Measurements from ENCODE around the gene HECTD4. TPM values are rescaled to one million over a fixed set of nuclear protein-coding genes. Genes with fewer than 3 reads are reported as not detected.
"Not testable (repeated sequence)": the region's sequence is repeated elsewhere in the genome, so short reads cannot be mapped to it uniquely, and the experiment has no call there.

Gene HECTD4
- total RNA-seq, 4 donors from 2014 or later, result 53.7 to 168 (median 62.9) TPM

DNA sequence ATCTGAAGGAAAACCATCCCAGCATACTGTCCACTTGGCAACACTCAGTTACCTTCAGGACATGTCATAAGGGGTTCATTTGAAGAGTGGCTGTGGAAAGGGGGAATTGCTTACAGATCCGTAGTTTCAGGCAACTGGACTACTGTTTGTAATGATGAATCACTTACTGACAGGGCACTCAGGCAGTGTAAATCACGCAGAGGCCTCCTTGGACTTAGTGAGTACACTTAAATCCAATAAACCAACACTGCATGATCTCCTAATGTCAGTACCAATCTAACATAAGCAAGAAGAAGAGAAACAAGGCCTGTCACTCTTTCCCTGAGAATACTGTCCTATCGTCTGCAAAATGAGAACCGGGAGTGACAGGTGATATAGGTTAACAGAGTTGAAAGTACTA, 152.1 kb downstream of the HECTD4 start:
- no peak for DNase-seq (ENCODE audit: low spot score in 2 of 2)
- Histone ChIP-seq H3K36me3 (peaks cover 97% of the 10 kb centered on the region), H3K4me1 (no peaks in the 10 kb centered on the region), H3K27me3 (no peaks in the 10 kb centered on the region), H3K9me3 (no peaks in the 10 kb centered on the region), H3K4me3 (no peak overlapping the region), H3K27ac (no peak overlapping the region)
- 82% methylated on average over 4 of the region's 4 CpGs for WGBS
- no peak for TF ChIP-seq POLR2A (IDR thresholded peaks at IDR 0.05)
- TF ChIP-seq, protein P1, sequence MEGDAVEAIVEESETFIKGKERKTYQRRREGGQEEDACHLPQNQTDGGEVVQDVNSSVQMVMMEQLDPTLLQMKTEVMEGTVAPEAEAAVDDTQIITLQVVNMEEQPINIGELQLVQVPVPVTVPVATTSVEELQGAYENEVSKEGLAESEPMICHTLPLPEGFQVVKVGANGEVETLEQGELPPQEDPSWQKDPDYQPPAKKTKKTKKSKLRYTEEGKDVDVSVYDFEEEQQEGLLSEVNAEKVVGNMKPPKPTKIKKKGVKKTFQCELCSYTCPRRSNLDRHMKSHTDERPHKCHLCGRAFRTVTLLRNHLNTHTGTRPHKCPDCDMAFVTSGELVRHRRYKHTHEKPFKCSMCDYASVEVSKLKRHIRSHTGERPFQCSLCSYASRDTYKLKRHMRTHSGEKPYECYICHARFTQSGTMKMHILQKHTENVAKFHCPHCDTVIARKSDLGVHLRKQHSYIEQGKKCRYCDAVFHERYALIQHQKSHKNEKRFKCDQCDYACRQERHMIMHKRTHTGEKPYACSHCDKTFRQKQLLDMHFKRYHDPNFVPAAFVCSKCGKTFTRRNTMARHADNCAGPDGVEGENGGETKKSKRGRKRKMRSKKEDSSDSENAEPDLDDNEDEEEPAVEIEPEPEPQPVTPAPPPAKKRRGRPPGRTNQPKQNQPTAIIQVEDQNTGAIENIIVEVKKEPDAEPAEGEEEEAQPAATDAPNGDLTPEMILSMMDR (IDR thresholded peaks at IDR 0.05), result no peak
- no peak for TF ChIP-seq EP300 (IDR thresholded peaks at IDR 0.05)
- no peak for TF ChIP-seq POLR2AphosphoS5 (IDR thresholded peaks at IDR 0.05)

DNA sequence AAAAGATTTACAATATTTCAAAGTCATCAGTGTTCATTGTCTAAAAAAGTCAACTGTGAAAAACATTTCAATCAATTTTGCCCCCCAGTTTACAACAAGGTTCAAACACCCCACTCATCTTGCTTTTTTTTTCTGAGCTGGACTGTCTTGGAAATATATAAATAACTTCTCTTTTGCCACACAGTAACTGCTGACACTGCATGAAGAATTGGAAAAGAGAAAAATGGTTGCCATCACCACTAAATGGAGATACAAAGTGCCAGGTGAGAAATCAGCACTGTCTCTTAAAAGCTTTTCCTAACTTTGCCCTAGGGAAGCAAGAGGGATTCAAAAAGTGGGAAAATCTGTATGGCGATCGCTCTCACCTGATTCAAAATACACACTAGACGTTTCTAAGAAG, 155.5 kb downstream of the HECTD4 start:
- TF ChIP-seq POLR2AphosphoS5 (IDR thresholded peaks at IDR 0.05), result no peak
- TF ChIP-seq, protein P1 (IDR thresholded peaks at IDR 0.05), result no peak
- TF ChIP-seq POLR2A (IDR thresholded peaks at IDR 0.05), result no peak
- no peak for TF ChIP-seq EP300 (IDR thresholded peaks at IDR 0.05)
- peaks cover 88% of the 10 kb centered on the region for H3K36me3 ChIP-seq
- WGBS, result 88% methylated on average over 3 of the region's 3 CpGs

DNA sequence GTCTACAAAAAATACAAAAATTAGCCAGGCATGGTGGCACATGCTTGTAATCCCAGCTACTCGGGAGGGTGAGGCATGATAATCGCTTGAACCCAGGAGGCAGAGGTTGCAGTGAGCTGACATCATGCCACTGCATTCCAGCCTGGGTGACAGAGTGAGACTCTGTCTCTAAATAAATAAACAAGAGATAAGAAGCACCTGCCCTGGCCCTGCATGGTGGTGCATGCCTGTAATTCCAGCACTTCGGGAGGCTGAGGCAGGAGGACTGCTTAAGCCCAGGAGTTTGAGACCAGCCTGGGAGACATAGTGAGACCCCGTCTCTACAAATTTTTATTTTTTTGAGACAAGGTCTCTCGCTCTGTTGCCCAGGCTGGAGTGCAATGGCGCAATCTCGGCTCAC, 161.6 kb downstream of the HECTD4 start:
- WGBS, result 95% methylated on average over 7 of the region's 7 CpGs
- H3K4me3 ChIP-seq; H3K4me1 ChIP-seq; H3K9me3 ChIP-seq; H3K27ac ChIP-seq; H3K27me3 ChIP-seq; DNase-seq (ENCODE audit: low spot score in 2 of 2): not testable (repeated sequence)
- peaks cover 53% of the 10 kb centered on the region for H3K36me3 ChIP-seq

More for the DNA sequence above, 155.5 kb downstream of the HECTD4 start:
- DNase-seq (ENCODE audit: low spot score in 2 of 2), result no peak
- no peak overlapping the region for H3K4me3 ChIP-seq
- H3K27ac ChIP-seq, result no peak overlapping the region
- no peaks in the 10 kb centered on the region for H3K9me3 ChIP-seq
- no peaks in the 10 kb centered on the region for H3K4me1 ChIP-seq
- no peaks in the 10 kb centered on the region for H3K27me3 ChIP-seq

DNA sequence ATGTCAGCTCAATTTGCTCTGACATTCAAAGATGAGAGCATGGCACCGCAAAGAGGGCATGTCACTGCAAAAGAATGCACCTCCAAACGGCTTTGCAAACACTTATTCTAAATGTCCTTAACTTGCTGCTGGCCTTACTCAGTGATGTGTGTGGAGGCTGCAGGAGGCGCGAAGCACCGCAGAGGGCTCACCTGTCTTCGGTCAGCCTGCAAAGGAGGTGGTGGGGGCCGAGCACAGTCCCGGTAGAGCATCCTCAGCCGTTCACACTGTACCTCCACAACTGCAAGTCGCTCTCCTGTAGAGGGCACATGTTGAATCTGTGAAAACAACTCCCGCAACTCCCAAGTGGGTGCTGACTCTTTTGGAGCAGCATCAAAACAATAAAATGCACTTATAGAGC, 163.0 kb downstream of the HECTD4 start:
- WGBS, result 84% methylated on average over 11 of the region's 11 CpGs
- H3K36me3 ChIP-seq, result peaks cover 53% of the 10 kb centered on the region
- DNase-seq (ENCODE audit: low spot score in 2 of 2), result no peak
- H3K4me1 ChIP-seq, result no peaks in the 10 kb centered on the region
- no peaks in the 10 kb centered on the region for H3K27me3 ChIP-seq
- H3K9me3 ChIP-seq, result no peaks in the 10 kb centered on the region
- TF ChIP-seq EP300 (IDR thresholded peaks at IDR 0.05), result no peak
- TF ChIP-seq POLR2A (IDR thresholded peaks at IDR 0.05), result no peak
- TF ChIP-seq, protein P1 (IDR thresholded peaks at IDR 0.05), result no peak
- no peak for TF ChIP-seq POLR2AphosphoS5 (IDR thresholded peaks at IDR 0.05)
- H3K27ac ChIP-seq, result no peak overlapping the region
- no peak overlapping the region for H3K4me3 ChIP-seq

DNA sequence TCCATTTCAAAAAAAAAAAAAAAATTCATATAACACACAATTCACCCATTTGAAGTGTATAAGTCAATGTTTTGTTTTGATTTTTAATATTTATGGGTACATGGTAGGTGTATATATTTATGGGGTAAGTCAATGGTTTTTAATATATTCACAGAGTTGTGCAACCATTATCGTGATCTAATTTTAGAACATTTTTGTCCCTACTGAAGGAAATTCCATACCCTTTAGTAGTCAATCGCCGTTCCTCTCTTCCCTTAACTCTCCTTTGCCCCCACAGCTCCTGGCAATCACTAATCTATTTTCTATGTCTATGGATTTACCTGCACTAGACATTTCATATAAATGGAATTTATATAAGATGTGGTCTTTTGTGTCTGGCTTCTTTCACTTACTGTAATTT, 164.1 kb downstream of the HECTD4 start:
- H3K4me1 ChIP-seq, result no peaks in the 10 kb centered on the region
- no peak for DNase-seq (ENCODE audit: low spot score in 2 of 2)
- peaks cover 58% of the 10 kb centered on the region for H3K36me3 ChIP-seq
- no peaks in the 10 kb centered on the region for H3K9me3 ChIP-seq
- WGBS, result 86% methylated on average over 3 of the region's 3 CpGs
- H3K4me3 ChIP-seq, result no peak overlapping the region
- H3K27ac ChIP-seq, result no peak overlapping the region
- no peaks in the 10 kb centered on the region for H3K27me3 ChIP-seq
- no peak for TF ChIP-seq POLR2AphosphoS5 (IDR thresholded peaks at IDR 0.05)
- no peak for TF ChIP-seq EP300 (IDR thresholded peaks at IDR 0.05)
- TF ChIP-seq POLR2A (IDR thresholded peaks at IDR 0.05), result no peak
- TF ChIP-seq, protein P1 (IDR thresholded peaks at IDR 0.05), result no peak

DNA sequence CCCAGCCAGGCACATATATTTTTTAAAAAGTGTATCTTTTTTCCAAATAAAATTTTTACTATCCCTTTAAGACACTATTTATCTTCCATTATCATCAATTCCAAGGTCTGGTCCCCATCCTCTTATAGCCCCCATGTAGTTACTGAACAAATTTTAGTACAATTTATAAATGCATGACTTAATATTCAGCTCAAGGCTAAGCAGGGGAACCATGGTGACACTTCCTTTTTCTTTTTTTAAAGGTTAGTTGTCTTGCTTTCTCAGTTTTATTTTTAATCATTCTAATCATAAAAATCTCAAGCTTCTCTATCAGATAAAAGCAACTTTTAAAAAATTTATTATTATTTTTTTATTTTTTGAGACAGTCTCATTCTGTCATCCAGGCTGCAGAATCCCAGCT, 164.6 kb downstream of the HECTD4 start:
- Histone ChIP-seq H3K36me3 (peaks cover 56% of the 10 kb centered on the region), H3K4me1 (no peaks in the 10 kb centered on the region), H3K4me3 (no peak overlapping the region), H3K27ac (no peak overlapping the region), H3K9me3 (no peaks in the 10 kb centered on the region), H3K27me3 (no peaks in the 10 kb centered on the region)
- DNase-seq (ENCODE audit: low spot score in 2 of 2), result no peak
- TF ChIP-seq POLR2A (IDR thresholded peaks at IDR 0.05) (no peak), POLR2AphosphoS5 (IDR thresholded peaks at IDR 0.05) (no peak), EP300 (IDR thresholded peaks at IDR 0.05) (no peak)
- TF ChIP-seq, protein P1 (IDR thresholded peaks at IDR 0.05), result no peak

All from suprapubic skin (tissue), 4 donors.